T-helper 1 cell treated with Interleukin-12 subunit alpha and Interleukin-12 subunit beta and Interleukin-4 antibody, amounts not matched to agents 30 μg/mL and 1 μg/mL, for 36 hours (primary cell): ENCODE measurements around the gene SPINT2.
"Not testable (repeated sequence)": the region's sequence is repeated elsewhere in the genome, so short reads cannot be mapped to it uniquely, and the experiment has no call there.

Experiments used
- H3K27ac Mint-ChIP-seq: one replicate; pipeline ENCODE4 v1.8.0; 2021; ENCODE audit warnings: mild to moderate bottlenecking, mixed read lengths
- H3K27me3 Mint-ChIP-seq: one replicate; pipeline ENCODE4 v1.8.0; 2021; ENCODE audit warnings: low read depth, mixed read lengths
- H3K36me3 Mint-ChIP-seq: one replicate; pipeline ENCODE4 v1.8.0; 2021; ENCODE audit warnings: low read depth, mixed read lengths
- H3K4me1 Mint-ChIP-seq: one replicate; pipeline ENCODE4 v1.8.0; 2021; ENCODE audit warnings: low read depth, mixed read lengths
- H3K4me3 Mint-ChIP-seq: one replicate; pipeline ENCODE4 v1.8.0; 2021; ENCODE audit warnings: mild to moderate bottlenecking, moderate library complexity, mixed read lengths
- H3K9me3 Mint-ChIP-seq: one replicate; pipeline ENCODE4 v1.8.0; 2021; ENCODE audit warnings: mixed read lengths

The SPINT2 gene

DNA sequence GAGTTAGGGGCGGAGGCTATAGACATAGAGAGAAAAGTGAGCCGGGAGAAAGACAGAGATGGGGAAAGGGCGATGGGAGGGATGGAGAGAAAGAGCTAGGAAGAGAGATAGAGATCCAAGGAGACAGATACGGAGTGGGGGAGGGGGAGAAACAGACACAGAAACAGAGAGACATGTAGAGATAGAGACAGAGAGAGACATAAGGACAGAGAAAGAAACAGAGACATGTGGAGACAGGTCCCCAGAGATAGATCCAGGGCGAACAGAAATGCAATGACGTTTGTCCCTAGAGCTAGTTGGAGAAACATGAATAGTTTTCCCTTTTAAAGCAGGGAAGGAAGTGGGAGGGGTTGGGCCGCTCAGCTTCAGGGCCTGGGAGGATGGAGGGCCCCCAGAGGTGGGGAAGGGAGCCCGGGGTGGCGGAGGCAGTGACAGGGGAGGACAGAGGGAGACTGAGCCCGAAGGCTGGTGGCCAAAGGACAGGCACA, 12.8 kb upstream of the SPINT2 start:
- H3K27me3 Mint-ChIP-seq, result peaks cover 9% of the 10 kb centered on the region
- peaks cover 11% of the 10 kb centered on the region for H3K36me3 Mint-ChIP-seq
- H3K27ac Mint-ChIP-seq, result peak overlapping the region; percentile 74
- H3K4me3 Mint-ChIP-seq, result peak overlapping the region; percentile 70
- peaks cover 17% of the 10 kb centered on the region for H3K4me1 Mint-ChIP-seq
- no peaks in the 10 kb centered on the region for H3K9me3 Mint-ChIP-seq

DNA sequence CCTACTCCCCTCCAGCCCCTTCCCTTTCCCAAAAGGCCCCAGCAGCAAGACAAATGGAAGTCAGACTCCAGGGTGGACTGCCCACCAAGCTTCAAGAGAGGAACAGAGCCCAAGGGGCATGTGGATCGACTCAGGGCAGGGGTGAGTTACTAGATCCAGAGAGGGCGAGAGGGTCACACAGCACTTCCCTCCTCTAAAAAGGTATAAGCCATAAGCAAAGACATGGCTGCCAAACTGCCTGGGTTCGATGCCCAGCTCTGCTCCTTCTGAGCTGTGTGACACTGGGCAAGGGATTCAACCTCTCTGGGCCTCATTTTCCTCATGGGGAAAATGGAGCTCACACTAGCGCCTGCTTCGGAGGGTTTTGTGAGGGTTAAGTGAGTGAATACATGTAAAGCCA, 12.0 kb upstream of the SPINT2 start:
- peaks cover 11% of the 10 kb centered on the region for H3K27me3 Mint-ChIP-seq

DNA sequence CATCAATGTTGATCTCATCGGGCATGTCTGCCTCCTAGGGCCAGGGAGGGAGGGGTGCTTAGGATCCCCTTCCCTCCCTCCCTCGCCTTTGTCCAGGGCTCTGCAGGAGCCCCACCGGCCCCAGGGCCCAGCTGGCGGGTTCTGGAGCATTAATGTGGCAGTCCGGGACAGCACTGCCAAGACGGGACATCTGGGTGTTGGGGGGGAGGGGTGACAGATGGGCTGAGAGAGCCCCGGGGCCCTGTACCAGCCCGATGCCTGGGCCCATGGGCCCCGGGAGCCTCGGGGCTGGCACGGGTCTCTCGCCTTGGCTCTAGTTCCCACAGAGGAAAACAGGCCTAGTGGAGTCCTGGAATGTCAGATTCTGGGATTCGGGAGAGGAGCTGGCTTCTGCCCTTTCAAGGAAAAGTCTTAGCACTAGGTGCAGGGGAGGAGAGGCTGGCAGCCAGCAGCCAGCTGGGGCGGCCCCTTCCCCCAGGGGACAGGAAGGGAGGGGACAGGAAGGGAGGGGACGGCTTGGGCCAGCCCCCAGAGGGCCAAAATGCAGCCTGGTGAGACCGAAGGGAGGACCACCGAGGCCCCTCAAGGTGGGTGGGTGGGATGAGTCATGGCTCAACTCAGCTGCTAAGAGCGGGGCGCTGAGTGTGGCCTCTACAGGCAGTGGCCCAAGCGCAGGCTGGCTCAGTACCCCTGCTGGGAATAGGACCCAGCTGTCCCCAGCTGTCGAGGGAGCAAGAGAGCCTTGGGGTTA, 11.3 kb upstream of the SPINT2 start:
- Mint-ChIP-seq H3K4me1 (peaks cover 21% of the 10 kb centered on the region), H3K4me3 (peak overlapping the region; percentile 70), H3K27ac (peak overlapping the region; percentile 74), H3K9me3 (no peaks in the 10 kb centered on the region), H3K36me3 (peaks cover 11% of the 10 kb centered on the region), H3K27me3 (peaks cover 11% of the 10 kb centered on the region)

More for the DNA sequence above, 12.0 kb upstream of the SPINT2 start:
- Mint-ChIP-seq H3K9me3 (no peaks in the 10 kb centered on the region), H3K27ac (no peak overlapping the region), H3K4me3 (peak overlapping the region; percentile 70), H3K36me3 (peaks cover 11% of the 10 kb centered on the region), H3K4me1 (peaks cover 21% of the 10 kb centered on the region)

DNA sequence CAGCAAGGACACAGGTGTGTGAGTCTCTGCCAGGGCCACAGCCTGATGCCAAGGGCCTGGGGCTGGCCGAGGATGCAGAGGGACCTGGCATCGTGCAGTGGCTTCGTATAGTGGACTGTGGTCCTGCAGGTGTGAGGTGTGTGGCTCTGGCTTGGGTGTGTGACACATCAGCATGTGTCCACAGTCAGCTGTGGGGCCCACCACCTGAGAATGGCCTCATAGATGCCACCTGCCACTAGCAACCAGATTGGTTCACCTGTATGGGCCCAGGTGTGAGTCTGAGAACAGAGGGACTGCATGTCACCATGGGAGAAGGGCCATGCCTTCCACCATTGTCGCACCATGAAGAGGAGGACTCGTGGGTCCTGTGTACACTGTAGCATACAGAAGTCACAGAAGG, 10.6 kb upstream of the SPINT2 start:
- Mint-ChIP-seq H3K9me3 (no peaks in the 10 kb centered on the region), H3K27me3 (peaks cover 11% of the 10 kb centered on the region), H3K36me3 (peaks cover 11% of the 10 kb centered on the region), H3K4me3 (peak overlapping the region; percentile 70), H3K27ac (peak overlapping the region; percentile 74), H3K4me1 (peaks cover 21% of the 10 kb centered on the region)

DNA sequence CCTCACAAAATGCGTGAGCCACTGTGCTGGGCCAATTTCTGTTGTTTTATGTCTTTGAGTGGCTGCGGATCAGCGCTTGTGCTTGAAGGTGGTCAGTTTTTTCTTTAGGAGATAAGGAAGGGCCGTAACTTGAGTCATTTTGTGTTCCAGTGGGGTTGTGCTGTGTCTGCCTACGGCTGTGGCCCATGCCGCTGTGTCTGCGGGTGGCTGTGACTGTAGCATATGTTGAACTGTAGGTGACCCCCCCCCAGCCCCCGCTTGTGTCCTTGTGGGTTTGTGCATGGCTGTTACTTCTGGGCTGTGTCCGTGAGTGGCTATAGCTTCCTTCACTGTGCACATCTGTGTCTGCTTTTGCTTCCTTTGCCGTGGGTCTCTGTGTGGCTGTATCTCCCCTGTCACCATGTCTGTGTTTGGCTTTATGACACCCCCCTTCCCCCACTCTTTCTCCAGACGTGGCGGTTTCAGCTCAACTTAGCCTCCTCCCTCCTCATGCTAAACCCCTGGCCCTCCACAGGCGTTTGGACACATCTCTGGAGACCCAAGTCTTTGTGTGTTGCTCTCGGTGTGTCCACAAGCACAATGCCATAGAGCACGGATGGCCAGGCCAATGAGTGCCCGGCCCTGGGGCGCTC, 8.9 kb upstream of the SPINT2 start:
- Mint-ChIP-seq H3K27me3 (peaks cover 11% of the 10 kb centered on the region), H3K4me1 (peaks cover 21% of the 10 kb centered on the region), H3K9me3 (no peaks in the 10 kb centered on the region), H3K27ac (peak overlapping the region; percentile 52), H3K36me3 (peaks cover 9% of the 10 kb centered on the region), H3K4me3 (peak overlapping the region; percentile 83)

DNA sequence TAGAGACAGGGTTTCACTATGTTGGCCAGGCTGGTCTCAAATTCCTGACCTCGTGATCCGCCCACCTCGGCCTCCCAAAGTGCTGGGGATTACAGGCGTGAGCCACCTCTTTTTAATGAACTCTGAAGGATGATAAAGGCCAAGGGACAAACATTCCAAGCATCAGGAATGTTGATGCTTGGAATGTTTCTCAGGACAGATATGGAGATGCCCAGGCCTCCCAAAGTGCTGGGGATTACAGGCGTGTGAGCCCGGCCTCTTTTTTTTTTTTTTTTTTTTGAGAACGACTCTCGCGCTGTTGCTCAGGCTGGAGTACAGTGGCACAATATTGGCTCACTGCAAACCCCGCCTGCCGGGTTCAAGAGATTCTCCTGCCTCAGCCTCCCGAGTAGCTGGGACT, 2.4 kb upstream of the SPINT2 start:
- not testable (repeated sequence) for H3K4me3 Mint-ChIP-seq

DNA sequence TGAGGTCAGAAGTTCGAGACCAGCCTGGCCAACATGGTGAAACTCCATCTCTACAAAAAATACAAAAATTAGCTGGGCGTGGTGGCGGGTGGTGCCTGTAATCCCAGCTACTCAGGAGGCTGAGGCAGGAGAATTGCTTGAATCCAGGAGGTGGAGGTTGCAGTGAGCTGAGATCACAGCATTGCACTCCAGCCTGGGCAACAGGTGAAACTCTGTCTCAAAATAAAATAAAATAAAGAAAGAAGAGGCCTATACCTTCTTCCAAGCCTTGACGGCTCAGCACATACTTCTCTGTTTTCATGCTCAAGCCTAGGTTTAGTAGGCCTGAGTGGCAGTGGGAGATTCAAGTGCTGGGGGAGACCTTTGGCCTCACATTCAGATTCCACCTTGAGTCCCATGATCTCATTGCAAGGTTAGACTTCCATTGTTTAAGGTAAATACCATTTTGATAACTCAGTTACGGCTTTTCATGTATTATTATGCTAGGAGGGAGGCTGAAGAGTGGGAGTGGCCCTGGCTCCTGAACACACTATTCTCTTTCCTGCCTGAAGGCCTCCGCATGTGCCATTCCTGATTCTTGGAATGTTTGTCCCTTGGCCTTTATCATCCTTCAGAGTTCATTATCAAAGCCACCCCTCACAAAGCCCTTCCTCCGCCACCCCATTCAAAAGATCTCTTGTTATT, 1.6 kb upstream of the SPINT2 start:
- H3K27ac Mint-ChIP-seq, result peak overlapping the region; percentile 57
- H3K36me3 Mint-ChIP-seq, result peaks cover 3% of the 10 kb centered on the region
- peak overlapping the region; percentile 18 for H3K4me3 Mint-ChIP-seq
- no peaks in the 10 kb centered on the region for H3K9me3 Mint-ChIP-seq
- no peaks in the 10 kb centered on the region for H3K27me3 Mint-ChIP-seq
- H3K4me1 Mint-ChIP-seq, result peaks cover 36% of the 10 kb centered on the region

More for the DNA sequence above, 2.4 kb upstream of the SPINT2 start:
- peaks cover 31% of the 10 kb centered on the region for H3K4me1 Mint-ChIP-seq
- not testable (repeated sequence) for H3K27ac Mint-ChIP-seq, H3K9me3 Mint-ChIP-seq, H3K36me3 Mint-ChIP-seq, H3K27me3 Mint-ChIP-seq

DNA sequence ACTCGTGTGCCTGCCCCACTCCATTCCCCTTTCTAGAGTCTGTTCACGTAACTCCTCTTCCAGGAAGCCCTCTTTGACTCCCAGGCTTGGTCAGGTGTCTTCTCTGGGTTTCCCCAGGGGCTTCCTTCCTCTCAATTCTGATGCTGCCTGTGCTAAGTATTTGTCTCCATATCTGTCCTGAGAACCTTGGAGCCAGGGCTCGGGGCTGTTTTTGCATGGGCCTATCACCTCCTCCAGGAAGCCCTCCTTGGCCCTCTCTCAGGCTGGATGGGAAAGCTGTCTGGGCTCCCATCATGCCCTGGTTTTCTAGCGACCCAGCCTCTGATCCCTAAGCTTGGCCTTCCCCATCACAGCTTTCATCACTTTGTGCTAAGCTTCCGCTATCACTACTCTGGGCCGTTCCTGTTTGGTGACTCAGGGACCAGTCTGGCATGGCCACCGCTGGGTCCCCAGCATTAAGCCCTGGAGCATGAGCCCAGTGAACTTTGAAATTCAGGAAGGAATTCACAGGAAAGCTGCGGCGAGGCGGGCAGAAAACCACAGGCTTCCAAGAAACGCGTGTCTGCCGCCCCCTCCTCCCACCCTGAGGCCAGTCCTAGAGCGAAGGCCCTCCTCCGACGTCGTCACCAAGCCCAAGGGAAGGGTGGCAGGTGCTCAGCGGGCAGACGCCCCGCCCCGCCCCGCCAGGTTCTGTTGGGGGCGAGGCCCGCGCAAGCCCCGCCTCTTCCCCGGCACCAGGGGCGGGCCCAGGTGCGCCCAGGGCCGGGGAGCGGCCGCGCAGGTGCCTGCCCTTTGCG, 486 bp upstream of the SPINT2 start:
- H3K27ac Mint-ChIP-seq, result peak overlapping the region; percentile 97
- H3K36me3 Mint-ChIP-seq, result peaks cover 3% of the 10 kb centered on the region
- H3K4me1 Mint-ChIP-seq, result peaks cover 41% of the 10 kb centered on the region
- peak overlapping the region; percentile 89 for H3K4me3 Mint-ChIP-seq
- H3K9me3 Mint-ChIP-seq, result no peaks in the 10 kb centered on the region
- H3K27me3 Mint-ChIP-seq, result no peaks in the 10 kb centered on the region

DNA sequence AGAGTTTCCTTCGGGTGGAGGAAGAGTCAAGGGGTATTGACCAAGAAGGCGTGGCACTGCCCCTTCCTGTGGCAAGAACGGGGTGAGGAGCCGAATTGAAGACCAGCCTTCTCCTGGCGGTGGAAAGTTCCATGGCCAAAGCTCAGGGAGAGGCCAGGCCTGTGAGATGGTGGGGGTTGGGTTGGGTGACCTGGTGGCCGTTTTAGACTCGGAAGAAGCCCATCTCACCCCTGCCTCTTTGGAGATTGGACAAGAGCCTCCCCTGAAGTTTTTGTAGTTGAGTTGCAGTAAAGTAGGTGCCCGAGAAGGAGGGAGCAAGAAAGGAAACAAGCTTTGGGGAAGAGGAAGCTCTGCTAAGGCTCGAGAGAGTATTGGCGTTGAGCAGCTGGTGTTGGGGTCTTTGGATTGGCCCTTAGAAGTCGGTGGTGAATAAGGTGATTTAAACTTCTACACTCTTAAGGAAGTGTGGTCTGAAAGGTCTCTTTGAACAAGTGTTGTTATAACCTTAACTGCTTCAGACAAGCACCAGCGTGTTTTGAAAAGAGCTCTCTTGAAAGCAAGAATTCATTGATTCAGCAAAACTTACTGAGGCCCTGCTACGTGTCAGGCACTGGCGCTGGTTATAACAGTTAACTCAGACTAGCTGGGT, 964 bp downstream of the SPINT2 start:
- H3K27ac Mint-ChIP-seq, result peak overlapping the region; percentile 88
- peaks cover 46% of the 10 kb centered on the region for H3K4me1 Mint-ChIP-seq

DNA sequence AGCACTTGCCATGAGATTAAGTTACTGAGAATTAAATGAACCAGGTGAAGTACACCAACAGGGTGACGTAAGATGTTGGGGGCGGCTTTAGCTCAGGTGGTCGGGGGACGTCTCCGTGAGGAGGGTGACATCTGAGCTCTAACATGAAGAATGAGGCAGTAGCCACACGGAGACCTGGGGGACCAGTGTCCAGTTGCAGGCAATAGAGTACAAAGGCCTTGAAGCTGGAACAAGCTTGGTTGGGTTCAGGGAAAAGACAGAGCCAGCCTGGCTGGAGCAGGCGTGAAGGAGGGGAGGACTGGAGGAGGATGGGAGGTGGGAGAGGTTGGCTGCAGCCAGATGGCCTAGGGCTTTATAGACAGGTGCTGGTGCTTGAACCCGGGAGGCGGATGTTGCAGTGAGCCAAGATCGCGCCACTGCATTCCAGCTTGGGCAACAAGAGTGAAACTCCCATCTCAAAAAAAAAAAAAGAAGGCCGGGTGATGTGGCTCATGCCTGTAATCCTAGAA, 1.6 kb downstream of the SPINT2 start:
- Mint-ChIP-seq H3K27ac (peak overlapping the region; percentile 88), H3K4me1 (peaks cover 46% of the 10 kb centered on the region), H3K36me3 (peaks cover 3% of the 10 kb centered on the region)

More for the DNA sequence above, 964 bp downstream of the SPINT2 start:
- Mint-ChIP-seq H3K4me3 (peak overlapping the region; percentile 89), H3K36me3 (peaks cover 3% of the 10 kb centered on the region), H3K9me3 (no peaks in the 10 kb centered on the region), H3K27me3 (no peaks in the 10 kb centered on the region)

DNA sequence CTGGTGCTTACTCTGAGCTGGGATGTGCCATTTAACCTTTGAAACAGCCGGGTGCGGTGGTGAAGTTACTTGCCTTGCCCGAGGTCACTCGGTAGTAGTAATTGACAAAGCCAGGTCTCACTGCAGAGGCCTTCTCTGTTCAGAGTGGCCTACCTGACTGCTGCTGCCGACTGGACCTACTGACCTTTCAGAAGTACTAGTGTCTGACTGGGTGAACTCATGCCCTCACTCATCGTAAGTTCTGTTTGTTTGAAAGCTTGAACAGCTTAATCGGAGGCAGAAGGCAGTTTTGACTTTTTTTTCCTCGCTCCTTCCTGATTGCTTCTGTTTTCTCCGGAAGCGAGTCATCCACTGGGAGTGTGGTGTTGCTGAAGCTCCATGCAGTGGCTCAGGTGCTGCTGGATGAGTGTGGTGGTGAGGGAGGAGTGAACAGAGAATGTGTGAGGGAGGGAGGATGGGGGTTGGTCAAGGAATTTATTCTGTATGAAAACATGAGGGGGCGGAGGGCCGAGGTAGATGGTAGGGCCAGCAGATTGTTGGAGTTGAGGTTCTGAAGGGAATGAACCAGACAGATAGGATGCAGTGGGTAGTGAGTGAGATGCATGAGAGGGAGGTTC, 2.7 kb downstream of the SPINT2 start:
- peak overlapping the region; percentile 23 for H3K27ac Mint-ChIP-seq
- H3K9me3 Mint-ChIP-seq, result no peaks in the 10 kb centered on the region
- H3K4me1 Mint-ChIP-seq, result peaks cover 46% of the 10 kb centered on the region
- H3K4me3 Mint-ChIP-seq, result no peak overlapping the region
- peaks cover 3% of the 10 kb centered on the region for H3K36me3 Mint-ChIP-seq
- H3K27me3 Mint-ChIP-seq, result no peaks in the 10 kb centered on the region

More for the DNA sequence above, 1.6 kb downstream of the SPINT2 start:
- no peaks in the 10 kb centered on the region for H3K27me3 Mint-ChIP-seq
- peak overlapping the region; percentile 89 for H3K4me3 Mint-ChIP-seq
- H3K9me3 Mint-ChIP-seq, result no peaks in the 10 kb centered on the region

DNA sequence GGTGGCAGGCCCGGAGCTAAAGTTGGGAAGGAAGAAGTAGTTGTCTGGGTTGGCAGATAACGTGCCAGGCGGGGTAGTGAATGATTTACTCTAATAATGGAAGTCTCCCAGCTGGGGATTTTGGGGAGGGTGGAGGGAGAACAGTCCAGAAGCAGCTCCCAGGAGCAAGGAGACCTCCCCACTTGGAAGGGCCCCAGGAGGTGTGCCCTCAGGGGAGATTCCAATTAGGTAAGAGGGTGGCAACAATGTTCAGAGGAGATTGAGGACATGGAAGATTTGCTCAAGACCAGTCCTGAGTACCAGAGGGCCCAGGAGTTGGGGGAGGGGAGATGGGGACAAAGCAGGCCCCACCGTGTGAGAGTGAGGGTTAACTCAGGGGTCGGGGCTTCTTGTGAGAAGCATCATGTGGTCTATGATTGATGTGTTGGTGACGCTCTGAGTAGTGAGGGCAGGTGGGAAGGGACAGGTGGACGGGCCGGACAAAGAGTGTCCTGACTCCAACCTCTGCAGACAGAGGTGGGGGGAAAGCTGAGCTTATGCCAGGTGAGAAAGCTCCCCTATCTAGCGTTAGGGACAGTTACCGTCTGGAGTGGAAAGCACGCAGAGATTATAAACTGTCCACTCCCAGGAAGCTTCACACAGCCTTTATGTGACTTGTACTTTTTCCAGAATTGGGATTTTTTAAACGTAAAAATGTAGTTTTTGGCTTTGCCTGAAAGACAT, 3.5 kb downstream of the SPINT2 start:
- Mint-ChIP-seq H3K4me3 (no peak overlapping the region), H3K27me3 (no peaks in the 10 kb centered on the region), H3K36me3 (peaks cover 3% of the 10 kb centered on the region), H3K9me3 (no peaks in the 10 kb centered on the region), H3K27ac (no peak overlapping the region), H3K4me1 (peaks cover 44% of the 10 kb centered on the region)

DNA sequence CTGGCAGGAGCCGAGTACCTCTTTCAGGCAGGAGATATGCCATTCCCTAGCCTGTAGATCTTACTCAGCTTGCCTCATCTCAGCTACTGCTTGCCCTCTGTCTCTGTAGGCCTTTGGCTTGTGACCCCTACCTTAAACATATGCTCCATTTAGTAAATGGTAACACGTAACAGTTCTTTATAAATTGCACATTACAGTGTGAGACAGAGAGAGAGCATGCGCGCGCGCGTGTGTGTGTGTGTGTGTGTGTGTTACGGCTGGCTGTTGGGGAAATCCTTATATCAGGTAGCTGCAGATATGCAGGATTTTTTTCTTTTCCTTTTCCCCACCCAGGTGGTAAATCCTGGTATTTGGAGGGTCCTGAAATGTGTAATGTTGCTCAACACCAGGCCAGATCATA, 4.2 kb downstream of the SPINT2 start:
- H3K4me3 Mint-ChIP-seq, result no peak overlapping the region
- peaks cover 3% of the 10 kb centered on the region for H3K36me3 Mint-ChIP-seq
- no peaks in the 10 kb centered on the region for H3K9me3 Mint-ChIP-seq
- peaks cover 40% of the 10 kb centered on the region for H3K4me1 Mint-ChIP-seq
- H3K27me3 Mint-ChIP-seq, result no peaks in the 10 kb centered on the region
- no peak overlapping the region for H3K27ac Mint-ChIP-seq
